IMR-90 (cell line): Measurements from ENCODE around the gene TNS3. TPM values are rescaled to one million over a fixed set of nuclear protein-coding genes. Genes with fewer than 3 reads are reported as not detected.

ENCODE experiments used
- ATAC-seq: fragments of 200-7000 bp; cut with Tn5 transposase; 2 replicates; pipeline ENCODE4 v1.9.1; 2020; ENCODE audit warnings: low read depth, mild to moderate bottlenecking, moderate library complexity
- BruUV-seq: library from RNA; stranded (reverse); fragments of 400-500 nt; replicated peaks from 2 replicates; lab custom pipeline; 2021; lab: Mats Ljungman, UMichigan
- CTCF ChIA-PET: fragments of 300-600 bp; formaldehyde crosslinking; extraction: SDS; loops from one replicate; lab custom pipeline; 2021; ENCODE audit warnings: antibody characterized with exemption; lab: Yijun Ruan, JAX
- POLR2A ChIA-PET: fragments of 300-600 bp; sonication (Branson Sonifier 250); formaldehyde crosslinking; loops from one replicate; lab custom pipeline; 2022; ENCODE audit warnings: antibody characterized with exemption; ENCODE audit not compliant: unreplicated experiment; lab: Charles Lee
- DNase-seq: peaks from one replicate; pipeline ENCODE4 v3.0.0; 2013
- H2AFZ ChIP-seq: replicated peaks from 2 replicates; pipeline ENCODE3; 2013; ENCODE audit warnings: low read length, mild to moderate bottlenecking; ENCODE audit not compliant: poor library complexity
- H2AK5ac ChIP-seq: 2 replicates; pipeline ENCODE4 v1.6.1; 2013; ENCODE audit warnings: low read depth, low read length, inconsistent platforms
- H2AK9ac ChIP-seq: replicated peaks from 2 replicates; pipeline ENCODE3; 2013; ENCODE audit warnings: mild to moderate bottlenecking, low read depth, low read length, moderate library complexity; ENCODE audit not compliant: poor library complexity
- H2BK120ac ChIP-seq: 2 replicates; pipeline ENCODE4 v1.6.1; 2013; ENCODE audit warnings: low read depth, low read length, inconsistent platforms
- H2BK15ac ChIP-seq: 3 replicates; pipeline ENCODE4 v1.6.1; 2013; ENCODE audit warnings: low read depth, low read length, inconsistent platforms
- H2BK20ac ChIP-seq: 2 replicates; pipeline ENCODE4 v1.6.1; 2013; ENCODE audit warnings: low read depth, mild to moderate bottlenecking, inconsistent platforms, low read length, moderate library complexity
- H2BK5ac ChIP-seq: 2 replicates; pipeline ENCODE4 v1.6.1; 2013; ENCODE audit warnings: mild to moderate bottlenecking, low read depth, low read length, inconsistent platforms; ENCODE audit not compliant: poor library complexity, severe bottlenecking
- H3K14ac ChIP-seq: replicated peaks from 2 replicates; pipeline ENCODE4 v1.6.1; 2013; ENCODE audit warnings: low read depth, low read length, inconsistent platforms
- H3K18ac ChIP-seq: 2 replicates; pipeline ENCODE4 v1.6.1; 2013; ENCODE audit warnings: low read depth, low read length, control low read depth
- H3K23ac ChIP-seq: 2 replicates; pipeline ENCODE4 v1.6.1; 2013; ENCODE audit warnings: low read depth, low read length, inconsistent platforms
- H3K27ac ChIP-seq: 2 replicates; pipeline ENCODE4 v1.5.1; 2013; ENCODE audit warnings: mild to moderate bottlenecking, control low read depth, low read length; ENCODE audit not compliant: insufficient read depth
- H3K27me3 ChIP-seq: 2 replicates; pipeline ENCODE4 v1.6.1; 2013; ENCODE audit warnings: low read length; ENCODE audit not compliant: control insufficient read depth, insufficient read depth
- H3K36me3 ChIP-seq: 2 replicates; pipeline ENCODE4 v1.6.1; 2013; ENCODE audit warnings: low read length, mixed read lengths; ENCODE audit not compliant: control insufficient read depth, insufficient read depth
- H3K4ac ChIP-seq: 2 replicates; pipeline ENCODE4 v1.6.1; 2013; ENCODE audit warnings: low read depth, low read length, inconsistent platforms
- H3K4me1 ChIP-seq: 2 replicates; pipeline ENCODE4 v1.6.1; 2013; ENCODE audit warnings: low read length, mixed read lengths; ENCODE audit not compliant: control insufficient read depth, insufficient read depth
- H3K4me2 ChIP-seq: 2 replicates; pipeline ENCODE4 v1.6.1; 2013; ENCODE audit warnings: low read depth, mild to moderate bottlenecking, control low read depth, low read length, moderate library complexity
- H3K4me3 ChIP-seq: 2 replicates; pipeline ENCODE4 v1.5.1; 2013; ENCODE audit warnings: low read depth, mild to moderate bottlenecking, control low read depth, low read length, moderate library complexity; ENCODE audit not compliant: insufficient read depth
- H3K56ac ChIP-seq: 2 replicates; pipeline ENCODE4 v1.6.1; 2013; ENCODE audit warnings: low read length, inconsistent platforms; ENCODE audit not compliant: insufficient read depth; ENCODE audit errors: extremely low read depth
- H3K79me1 ChIP-seq, 2 experiments: 2 replicates each; pipeline ENCODE4 v1.6.1; 2013; ENCODE audit warnings: low read length in 2 of 2, inconsistent platforms in 1 of 2, low read depth in 1 of 2
- H3K9ac ChIP-seq: 2 replicates; pipeline ENCODE4 v1.6.1; 2013; ENCODE audit warnings: low read depth, low read length, control low read depth
- H3K9me1 ChIP-seq: 2 replicates; pipeline ENCODE4 v1.6.1; 2013; ENCODE audit warnings: low read length, inconsistent platforms; ENCODE audit not compliant: insufficient read depth
- H3K9me3 ChIP-seq: 2 replicates; pipeline ENCODE4 v1.6.1; 2013; ENCODE audit warnings: low read length; ENCODE audit not compliant: control insufficient read depth, insufficient read depth
- H4K20me1 ChIP-seq: 2 replicates; pipeline ENCODE4 v1.6.1; 2013; ENCODE audit warnings: low read length, inconsistent platforms; ENCODE audit not compliant: insufficient read depth
- H4K5ac ChIP-seq: 2 replicates; pipeline ENCODE4 v1.6.1; 2013; ENCODE audit warnings: mild to moderate bottlenecking, low read depth, low read length, control low read depth
- H4K8ac ChIP-seq, 2 experiments: 2 replicates each; pipeline ENCODE4 v1.6.1; 2013; ENCODE audit warnings: low read depth in 2 of 2, low read length in 2 of 2, control low read depth in 1 of 2, inconsistent platforms in 1 of 2
- H4K91ac ChIP-seq: 2 replicates; pipeline ENCODE4 v1.6.1; 2013; ENCODE audit warnings: low read depth, low read length, inconsistent platforms; ENCODE audit not compliant: insufficient read depth
- CEBPB ChIP-seq: IDR thresholded peaks from 2 replicates; pipeline ENCODE4 v1.6.1; 2012; ENCODE audit warnings: low read depth, low read length, improper control_type of control experiment
- CHD1 ChIP-seq: IDR thresholded peaks from 2 replicates; pipeline ENCODE4 v1.6.1; 2012; ENCODE audit warnings: low read depth, low read length, improper control_type of control experiment
- ELK1 ChIP-seq: fragments of 150-350 bp; IDR thresholded peaks from 2 replicates; pipeline ENCODE4 v1.6.1; 2016; ENCODE audit warnings: low read depth, mild to moderate bottlenecking, low read length, moderate library complexity, borderline replicate concordance
- FOS ChIP-seq: fragments of 150-350 bp; IDR thresholded peaks from 2 replicates; pipeline ENCODE4 v1.6.1; 2016; ENCODE audit warnings: low read depth, low read length
- MAFK ChIP-seq: IDR thresholded peaks from 2 replicates; pipeline ENCODE4 v1.6.1; 2012; ENCODE audit warnings: low read depth, low read length, improper control_type of control experiment
- MXI1 ChIP-seq: IDR thresholded peaks from 2 replicates; pipeline ENCODE4 v1.6.1; 2012; ENCODE audit warnings: low read depth, mild to moderate bottlenecking, low read length, moderate library complexity, borderline replicate concordance
- RAD21 ChIP-seq: IDR thresholded peaks from 2 replicates; pipeline ENCODE4 v1.6.1; 2012; ENCODE audit warnings: low read length, improper control_type of control experiment
- RCOR1 ChIP-seq: IDR thresholded peaks from 2 replicates; pipeline ENCODE4 v1.6.1; 2012; ENCODE audit warnings: mild to moderate bottlenecking, low read length, improper control_type of control experiment; ENCODE audit not compliant: insufficient replicate concordance
- RFX5 ChIP-seq: IDR thresholded peaks from 2 replicates; pipeline ENCODE4 v1.8.0; 2012; ENCODE audit warnings: low read depth, mild to moderate bottlenecking, low read length, moderate library complexity
- SMC3 ChIP-seq: fragments of 150-350 bp; IDR thresholded peaks from 2 replicates; pipeline ENCODE4 v1.6.1; 2016; ENCODE audit warnings: low read depth, mild to moderate bottlenecking, antibody characterized with exemption, low read length, moderate library complexity
- WGBS, 2 experiments: methylation state at CpG; one replicate each; pipeline versions ENCODE4 v1.1.5 to v1.1.7; 2013; ENCODE audit warnings: missing lambda C conversion rate in 2 of 2; ENCODE audit not compliant: insufficient read length in 1 of 2; ENCODE audit errors: extremely low coverage in 2 of 2; 5-methylcytosine and 5-hydroxymethylcytosine counted together
- dilution Hi-C: fragments of 300-500 bp; cut with HindIII; formaldehyde crosslinking; loops from one replicate; pipeline ENCODE4 v1.14.3; 2018; ENCODE audit warnings: low sequenced_read_pairs; ENCODE audit not compliant: unreplicated experiment
- in situ Hi-C: fragments of 300-500 bp; cut with MboI; formaldehyde crosslinking; loops from 3 replicates; pipeline ENCODE4 v1.14.3; 2019; ENCODE audit warnings: low sequenced_read_pairs, inconsistent platforms, mixed read lengths
- intact Hi-C: fragments of 100-400 bp; cut with micrococcal nuclease; formaldehyde crosslinking; loops from 2 replicates; pipeline ENCODE4 v1.10.0; 2022
- polyA plus RNA-seq, 3 experiments: library from polyadenylated mRNA; depleted of rRNA; stranded (reverse); fragments of >200 nt; gene quantifications; 2 replicates each; pipeline ENCODE4 v1.2.3, GENCODE V29; 2012; ENCODE audit warnings: low replicate concordance in 1 of 3
- total RNA-seq: library from RNA; depleted of rRNA; stranded (reverse); fragments of >200 nt; gene quantifications from 2 replicates; pipeline ENCODE4 v1.2.3, GENCODE V29; 2012
- TF ChIP-seq, protein P1 (sequence below): fragments of 150-350 bp; IDR thresholded peaks from 2 replicates; pipeline ENCODE4 v1.6.1; 2017; ENCODE audit warnings: mild to moderate bottlenecking, antibody characterized with exemption, low read length, low read depth

TNS3 gene
- total and polyA plus RNA-seq, 2 of the 4 experiments (the other 2 are of a cell fraction): 64.3 to 79.2 TPM

- Histone ChIP-seq H2BK20ac (no peak overlapping the region), H2BK120ac (no peak overlapping the region), H3K9ac (no peak overlapping the region), H3K14ac (no peak overlapping the region), H2AK9ac (no peak overlapping the region), H3K23ac (no peak overlapping the region), H2AK5ac (no peak overlapping the region), H4K5ac (no peak overlapping the region), H4K8ac (no peak overlapping the region), H2BK5ac (no peak overlapping the region), H3K9me1 (peaks cover 14% of the 10 kb centered on the region; the same call in 1 of the 2 replicates), H3K4me1 (peaks cover 6% of the 10 kb centered on the region; the same call in 1 of the 2 replicates), H3K18ac (no peak overlapping the region), H3K56ac (no peak overlapping the region), H3K27me3 (no peaks in the 10 kb centered on the region), H2AFZ (no peak overlapping the region), H3K27ac (no peak overlapping the region), H3K36me3 (peaks cover 58% of the 10 kb centered on the region), H3K9me3 (no peaks in the 10 kb centered on the region), H3K79me1 (peaks cover 0 to 73% of the 10 kb centered on the region in 2 experiments; a peak in 3 of 4 replicates), H3K4ac (no peak overlapping the region), H3K4me2 (no peak overlapping the region), H4K91ac (no peak overlapping the region), H3K4me3 (no peak overlapping the region), H4K20me1 (peaks cover 22% of the 10 kb centered on the region), H2BK15ac (no peak overlapping the region)
- TF ChIP-seq MAFK (no peak), RAD21 (no peak), RFX5 (no peak), RCOR1 (no peak), SMC3 (no peak), FOS (no peak), CEBPB (no peak), MXI1 (no peak), ELK1 (no peak), CHD1 (no peak)
- TF ChIP-seq, protein P1, sequence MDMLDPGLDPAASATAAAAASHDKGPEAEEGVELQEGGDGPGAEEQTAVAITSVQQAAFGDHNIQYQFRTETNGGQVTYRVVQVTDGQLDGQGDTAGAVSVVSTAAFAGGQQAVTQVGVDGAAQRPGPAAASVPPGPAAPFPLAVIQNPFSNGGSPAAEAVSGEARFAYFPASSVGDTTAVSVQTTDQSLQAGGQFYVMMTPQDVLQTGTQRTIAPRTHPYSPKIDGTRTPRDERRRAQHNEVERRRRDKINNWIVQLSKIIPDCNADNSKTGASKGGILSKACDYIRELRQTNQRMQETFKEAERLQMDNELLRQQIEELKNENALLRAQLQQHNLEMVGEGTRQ: no peak
- CTCF ChIA-PET: no interaction called here
- dilution Hi-C loops (no loop called here), intact Hi-C loops (loop anchor here (5.0 kb wide), 1 partner anchor 128 kb away; no protein-coding TSS in a partner anchor), in situ Hi-C loops (no loop called here)
- POLR2A ChIA-PET: no interaction called here
- DNase-seq: no peak
- no peak for ATAC-seq
- BruUV-seq: no TSS peak
- 90% methylated on average over 6 of the region's 11 CpGs; no CpG with 5 or more reads in 1 of the 2 experiments for WGBS, 2 experiments
These were observed 187.1 kb downstream of the TNS3 start for GRCh38 chr7:47394751-47395252.
